Retina (tissue), 1 donor: ENCODE results near the gene INPP5D.
"Not testable (repeated sequence)": the region's sequence is repeated elsewhere in the genome, so short reads cannot be mapped to it uniquely, and the experiment has no call there.

ENCODE experiments used
- DNase-seq: peaks from one replicate; pipeline ENCODE4 v3.0.0-alpha.2; 2016

Gene INPP5D

GRCh38 chr2:233032551-233033320 lies 27.4 kb upstream of the INPP5D start, which contains the start of gene NEU2:
NEU2 (plus strand) TSS chr2:233032672; CDS start chr2:233032672, 0 bp downstream.
- no peak for DNase-seq

- no peak for DNase-seq
Observed at GRCh38 chr2:233033672-233034071, 26.5 kb upstream of the INPP5D start.

GRCh38 chr2:233034091-233034882 lies 25.9 kb upstream of the INPP5D start:
- no peak for DNase-seq

GRCh38 chr2:233035426-233036161 lies 24.5 kb upstream of the INPP5D start:
- no peak for DNase-seq

- DNase-seq, result no peak
Observed at GRCh38 chr2:233036162-233036838, 23.8 kb upstream of the INPP5D start.

GRCh38 chr2:233037078-233037477 lies 23.1 kb upstream of the INPP5D start:
- no peak for DNase-seq

GRCh38 chr2:233039212-233039845 lies 20.8 kb upstream of the INPP5D start:
- no peak for DNase-seq

GRCh38 chr2:233039846-233040530 lies 20.2 kb upstream of the INPP5D start:
- DNase-seq, result no peak

- no peak for DNase-seq
Observed at GRCh38 chr2:233040571-233040970, 19.6 kb upstream of the INPP5D start.

- DNase-seq, result no peak
Observed at GRCh38 chr2:233041722-233042323, 18.3 kb upstream of the INPP5D start.

GRCh38 chr2:233042549-233042948 lies 17.6 kb upstream of the INPP5D start:
- DNase-seq, result no peak

- no peak for DNase-seq
Observed at GRCh38 chr2:233044974-233045605, 15.1 kb upstream of the INPP5D start.

- DNase-seq, result no peak
Observed at GRCh38 chr2:233047206-233047605, 12.9 kb upstream of the INPP5D start.

GRCh38 chr2:233047667-233048066 lies 12.5 kb upstream of the INPP5D start:
- no peak for DNase-seq

GRCh38 chr2:233048569-233049193 lies 11.5 kb upstream of the INPP5D start:
- no peak for DNase-seq

- DNase-seq, result no peak
Observed at GRCh38 chr2:233049194-233049761, 10.9 kb upstream of the INPP5D start.

GRCh38 chr2:233051241-233052149 lies 8.6 kb upstream of the INPP5D start:
- DNase-seq, result no peak

GRCh38 chr2:233052517-233052916 lies 7.6 kb upstream of the INPP5D start:
- not testable (repeated sequence) for DNase-seq
